GM12892 (cell line): ENCODE results near the gene CEMIP2.

ENCODE experiments used
- POLR2A ChIP-seq: IDR thresholded peaks from 2 replicates; pipeline ENCODE4 v1.6.1; 2011; ENCODE audit warnings: low read depth, low read length, control low read depth
- POLR2AphosphoS5 ChIP-seq: IDR thresholded peaks from 2 replicates; pipeline ENCODE4 v1.6.1; 2011; ENCODE audit warnings: low read depth, low read length, control low read depth
- TAF1 ChIP-seq: IDR thresholded peaks from 2 replicates; pipeline ENCODE4 v1.6.1; 2011; ENCODE audit warnings: low read depth, mild to moderate bottlenecking, control low read depth, low read length, borderline replicate concordance

- no peak for TF ChIP-seq TAF1
- no peak for TF ChIP-seq POLR2A
- no peak for TF ChIP-seq POLR2AphosphoS5
Measured at GRCh38 chr9:71643330-71643729, 125.0 kb downstream of the CEMIP2 start.
